ENCODE measurements around the gene DCAF8.

Gene DCAF8

DNA sequence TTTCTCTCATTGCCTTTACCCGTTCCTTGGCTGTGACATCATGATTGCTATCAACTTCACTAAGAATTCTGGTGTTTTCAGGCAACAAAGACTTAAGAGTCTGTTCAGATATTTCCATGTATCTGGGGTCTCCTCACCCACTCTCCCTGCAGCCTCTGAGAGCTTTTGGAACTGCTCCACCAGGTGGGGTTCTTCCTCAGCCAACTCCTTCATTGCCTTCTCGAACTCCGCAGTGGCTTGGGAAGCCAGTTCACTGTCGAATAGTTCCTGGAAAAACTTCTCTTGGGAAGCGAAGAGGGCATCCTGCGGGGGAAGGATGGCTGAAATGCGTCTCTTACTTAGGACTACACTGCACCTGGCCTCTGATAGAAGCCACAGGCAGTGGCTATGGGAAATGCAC, 20.5 kb upstream of the DCAF8 start:
- no peaks in the 10 kb centered on the region for H4K20me1 ChIP-seq (ENCODE audit: insufficient read depth, low read length, poor library complexity, severe bottlenecking)
- H3K79me2 ChIP-seq (ENCODE audit: insufficient read depth, low read length) = peaks cover 17% of the 10 kb centered on the region; the same call in 1 of the 2 replicates
- peak overlapping the region; percentile 86 for H3K4me2 ChIP-seq (ENCODE audit: low read depth, low read length, poor library complexity, severe bottlenecking)
- no peaks in the 10 kb centered on the region for H3K4me1 ChIP-seq (ENCODE audit: insufficient read depth, low read length, poor library complexity, severe bottlenecking)
- no peak overlapping the region for H2AFZ ChIP-seq (ENCODE audit: low read length)
- no peaks in the 10 kb centered on the region for H3K9me2 ChIP-seq (replicated peaks; ENCODE audit: low read depth, low read length)
- peak overlapping the region; percentile 86 for H3K9ac ChIP-seq (ENCODE audit: low read depth, low read length, poor library complexity, severe bottlenecking)
- no peak overlapping the region for H3K4me3 ChIP-seq (ENCODE audit: low read length, poor library complexity, severe bottlenecking)
- peaks cover 28% of the 10 kb centered on the region; the same call in 1 of the 2 replicates for H3K36me3 ChIP-seq (ENCODE audit: insufficient read depth, low read length)
- TF ChIP-seq, protein P1, sequence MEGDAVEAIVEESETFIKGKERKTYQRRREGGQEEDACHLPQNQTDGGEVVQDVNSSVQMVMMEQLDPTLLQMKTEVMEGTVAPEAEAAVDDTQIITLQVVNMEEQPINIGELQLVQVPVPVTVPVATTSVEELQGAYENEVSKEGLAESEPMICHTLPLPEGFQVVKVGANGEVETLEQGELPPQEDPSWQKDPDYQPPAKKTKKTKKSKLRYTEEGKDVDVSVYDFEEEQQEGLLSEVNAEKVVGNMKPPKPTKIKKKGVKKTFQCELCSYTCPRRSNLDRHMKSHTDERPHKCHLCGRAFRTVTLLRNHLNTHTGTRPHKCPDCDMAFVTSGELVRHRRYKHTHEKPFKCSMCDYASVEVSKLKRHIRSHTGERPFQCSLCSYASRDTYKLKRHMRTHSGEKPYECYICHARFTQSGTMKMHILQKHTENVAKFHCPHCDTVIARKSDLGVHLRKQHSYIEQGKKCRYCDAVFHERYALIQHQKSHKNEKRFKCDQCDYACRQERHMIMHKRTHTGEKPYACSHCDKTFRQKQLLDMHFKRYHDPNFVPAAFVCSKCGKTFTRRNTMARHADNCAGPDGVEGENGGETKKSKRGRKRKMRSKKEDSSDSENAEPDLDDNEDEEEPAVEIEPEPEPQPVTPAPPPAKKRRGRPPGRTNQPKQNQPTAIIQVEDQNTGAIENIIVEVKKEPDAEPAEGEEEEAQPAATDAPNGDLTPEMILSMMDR (conservative IDR thresholded peaks at IDR 0.05; ENCODE audit: low read length) = 0 out of 2 replicates have a peak, but pooled peaks have one; percentile 12
- TF ChIP-seq EZH2phosphoT487 (IDR thresholded peaks at IDR 0.05; ENCODE audit: borderline replicate concordance) = no peak
- no peaks in the 10 kb centered on the region for H3K9me3 ChIP-seq (ENCODE audit: insufficient read depth, low read depth, low read length)
- no peaks in the 10 kb centered on the region for H3F3A ChIP-seq (ENCODE audit: low read depth)
- H3K27me3 ChIP-seq (ENCODE audit: insufficient read depth, low read length, poor library complexity, severe bottlenecking) = no peaks in the 10 kb centered on the region

DNA sequence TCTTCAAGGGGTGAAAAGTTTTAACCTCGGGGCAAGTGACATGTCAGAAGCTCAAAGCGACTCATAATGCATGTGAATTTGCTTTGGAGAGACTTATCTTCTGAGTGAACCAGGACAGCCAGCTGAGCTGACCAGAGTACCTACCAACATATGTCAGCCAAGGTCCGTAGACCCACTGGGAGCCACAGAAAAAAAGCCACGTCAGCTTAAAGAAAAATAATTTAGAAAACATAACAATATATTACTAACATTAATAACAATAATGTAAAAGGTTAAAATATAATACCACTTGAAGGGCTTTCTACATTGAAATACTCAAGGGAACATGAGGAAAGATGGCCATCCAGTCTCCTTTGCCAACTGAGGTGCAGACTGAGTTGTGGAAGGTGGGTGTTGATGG, 15.6 kb upstream of the DCAF8 start:
- Histone ChIP-seq H3K36me3 (ENCODE audit: insufficient read depth, low read length) (peaks cover 31% of the 10 kb centered on the region; the same call in 1 of the 2 replicates), H3F3A (ENCODE audit: low read depth) (no peaks in the 10 kb centered on the region), H3K4me2 (ENCODE audit: low read depth, low read length, poor library complexity, severe bottlenecking) (no peak overlapping the region), H3K9ac (ENCODE audit: low read depth, low read length, poor library complexity, severe bottlenecking) (no peak overlapping the region), H2AFZ (ENCODE audit: low read length) (no peak overlapping the region), H3K4me3 (ENCODE audit: low read length, poor library complexity, severe bottlenecking) (no peak overlapping the region), H4K20me1 (ENCODE audit: insufficient read depth, low read length, poor library complexity, severe bottlenecking) (no peaks in the 10 kb centered on the region), H3K4me1 (ENCODE audit: insufficient read depth, low read length, poor library complexity, severe bottlenecking) (no peaks in the 10 kb centered on the region), H3K9me3 (ENCODE audit: insufficient read depth, low read depth, low read length) (no peaks in the 10 kb centered on the region), H3K27me3 (ENCODE audit: insufficient read depth, low read length, poor library complexity, severe bottlenecking) (no peaks in the 10 kb centered on the region), H3K79me2 (ENCODE audit: insufficient read depth, low read length) (no peaks in the 10 kb centered on the region; the same call in 1 of the 2 replicates), H3K9me2 (replicated peaks; ENCODE audit: low read depth, low read length) (no peaks in the 10 kb centered on the region)
- TF ChIP-seq, protein P1 (conservative IDR thresholded peaks at IDR 0.05; ENCODE audit: low read length) = no peak
- no peak for TF ChIP-seq EZH2phosphoT487 (IDR thresholded peaks at IDR 0.05; ENCODE audit: borderline replicate concordance)

DNA sequence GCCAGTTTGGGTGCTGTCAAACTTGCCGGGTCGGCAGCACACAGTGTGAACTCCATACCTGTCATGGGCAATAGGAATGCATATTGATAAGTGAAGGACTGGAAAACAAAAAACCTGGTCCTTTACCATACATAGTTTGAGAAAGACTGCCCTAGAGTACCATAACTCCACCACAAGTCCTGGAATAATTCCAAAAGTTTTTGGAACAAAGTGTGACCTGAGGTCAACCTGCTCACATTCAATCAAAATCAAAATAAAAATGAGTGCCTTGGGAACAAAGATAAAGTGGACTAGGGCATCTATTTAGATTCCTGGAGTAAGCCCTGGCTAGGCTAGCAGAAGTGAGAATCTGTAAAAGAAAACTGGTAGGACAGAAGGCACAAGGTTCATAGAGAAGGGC, 15.0 kb upstream of the DCAF8 start:
- Histone ChIP-seq H3K27me3 (ENCODE audit: insufficient read depth, low read length, poor library complexity, severe bottlenecking) (no peaks in the 10 kb centered on the region), H3K4me2 (ENCODE audit: low read depth, low read length, poor library complexity, severe bottlenecking) (no peak overlapping the region), H2AFZ (ENCODE audit: low read length) (no peak overlapping the region), H4K20me1 (ENCODE audit: insufficient read depth, low read length, poor library complexity, severe bottlenecking) (no peaks in the 10 kb centered on the region), H3K9me2 (replicated peaks; ENCODE audit: low read depth, low read length) (no peaks in the 10 kb centered on the region), H3F3A (ENCODE audit: low read depth) (no peaks in the 10 kb centered on the region), H3K36me3 (ENCODE audit: insufficient read depth, low read length) (peaks cover 31% of the 10 kb centered on the region; the same call in 1 of the 2 replicates), H3K9ac (ENCODE audit: low read depth, low read length, poor library complexity, severe bottlenecking) (no peak overlapping the region), H3K4me3 (ENCODE audit: low read length, poor library complexity, severe bottlenecking) (no peak overlapping the region), H3K9me3 (ENCODE audit: insufficient read depth, low read depth, low read length) (no peaks in the 10 kb centered on the region), H3K4me1 (ENCODE audit: insufficient read depth, low read length, poor library complexity, severe bottlenecking) (no peaks in the 10 kb centered on the region), H3K79me2 (ENCODE audit: insufficient read depth, low read length) (no peaks in the 10 kb centered on the region)
- TF ChIP-seq, protein P1 (conservative IDR thresholded peaks at IDR 0.05; ENCODE audit: low read length) = no peak
- TF ChIP-seq EZH2phosphoT487 (IDR thresholded peaks at IDR 0.05; ENCODE audit: borderline replicate concordance) = no peak

Data from Loucy (cell line).